WTC11 (cell line): ENCODE results near the gene ILK.

Experiments used
- CTCF ChIP-seq: fragments of 200-600 bp; IDR thresholded peaks from 2 replicates; pipeline ENCODE4 v1.8.0; 2022; ENCODE audit warnings: antibody characterized with exemption
- USF2 ChIP-seq: sonication (generic); formaldehyde crosslinking; IDR thresholded peaks from 2 replicates; pipeline ENCODE4 v1.8.1; 2023; ENCODE audit warnings: mild to moderate bottlenecking, missing genetic modification reagents, moderate library complexity
- ZNF232 ChIP-seq: sonication (generic); formaldehyde crosslinking; IDR thresholded peaks from 2 replicates; pipeline ENCODE4 v1.8.0; 2022; ENCODE audit warnings: mild to moderate bottlenecking, missing genetic modification reagents

GRCh38 chr11:6654281-6655019 lies 50.9 kb downstream of the ILK start:
- no peak for TF ChIP-seq USF2
- no peak for TF ChIP-seq ZNF232
- TF ChIP-seq CTCF = no peak
